ENCODE results near the gene PWWP2B.
A peak's percentile ranks its signal among the peaks of the same experiment; 100 is the strongest.

Gene PWWP2B

DNA sequence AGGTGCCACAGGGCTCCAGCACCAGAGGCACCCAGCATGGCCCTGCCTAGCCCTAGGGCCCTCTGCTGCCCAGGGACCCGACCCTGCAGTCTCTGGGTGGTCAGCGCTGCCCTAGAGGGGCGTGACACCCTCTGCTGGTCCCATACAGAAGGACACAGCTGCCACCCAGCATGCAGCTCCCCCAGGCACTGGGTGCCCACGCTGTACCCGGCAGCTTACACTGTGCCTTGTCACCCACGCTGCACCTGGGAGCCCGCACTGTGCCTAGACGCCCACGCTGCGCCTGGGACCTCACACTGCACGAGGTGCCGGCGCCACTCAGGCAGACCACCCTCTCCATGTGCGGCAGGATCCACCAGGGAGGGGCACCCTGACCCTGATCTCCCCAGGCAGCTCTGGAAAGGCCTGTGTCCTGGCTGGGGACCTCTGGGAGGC is 55.2 kb downstream of the PWWP2B start:
- TF ChIP-seq EP300 (IDR thresholded peaks at IDR 0.05; ENCODE audit: borderline replicate concordance) (no peak), RAD21 (IDR thresholded peaks at IDR 0.05; ENCODE audit: low read depth) (peak; percentile 50; the same call in 1 of the 2 replicates), ZBTB7A (IDR thresholded peaks at IDR 0.05; ENCODE audit: low read depth) (0 out of 2 replicates have a peak, but pooled peaks have one; percentile 49)

DNA sequence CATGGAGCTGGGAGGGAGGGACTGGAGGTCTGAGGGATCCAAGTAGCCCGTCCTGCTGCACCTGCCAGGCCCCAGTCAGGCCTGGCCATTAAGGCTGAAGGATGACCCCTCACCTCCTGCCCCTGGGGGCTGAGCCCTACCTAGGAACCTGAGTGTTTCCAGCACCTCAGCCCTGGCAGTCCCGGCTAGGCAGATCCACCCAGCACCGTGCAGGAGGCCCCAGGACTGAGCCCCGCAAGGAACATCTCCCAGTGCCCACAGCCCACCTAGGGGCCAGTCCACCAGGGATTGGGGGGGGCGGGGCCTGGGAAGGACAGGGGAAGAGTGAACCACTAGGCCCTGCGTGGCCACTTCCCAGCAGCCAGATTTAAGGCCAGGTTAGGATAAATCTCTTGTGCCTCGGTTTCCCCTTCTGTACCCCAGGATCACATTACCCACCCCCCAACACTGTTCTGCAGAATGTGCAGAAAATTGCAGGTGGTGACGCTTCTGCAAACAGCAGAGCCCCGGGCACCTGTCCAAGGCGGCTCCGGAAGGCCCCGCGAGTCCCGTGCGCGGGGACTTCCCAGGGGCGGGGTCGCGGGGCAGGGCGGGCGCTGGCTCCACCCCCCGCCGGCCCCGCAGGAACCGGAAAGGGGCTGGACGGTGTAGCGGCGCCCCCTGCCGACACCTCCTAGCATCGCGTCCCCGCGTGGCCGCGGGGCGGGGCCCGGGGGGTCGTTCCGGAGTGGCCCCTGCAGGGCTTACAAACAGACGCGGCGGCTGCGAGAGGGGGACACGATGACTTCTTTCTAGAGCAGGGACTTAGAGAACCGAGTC is 55.9 kb downstream of the PWWP2B start:
- no peak for TF ChIP-seq TCF12 (IDR thresholded peaks at IDR 0.05; ENCODE audit: low read depth)
- peak; percentile 100 for TF ChIP-seq ZBTB7A (IDR thresholded peaks at IDR 0.05; ENCODE audit: low read depth)
- no peak for TF ChIP-seq FOXM1 (IDR thresholded peaks at IDR 0.05; ENCODE audit: borderline replicate concordance, low read depth)
- no peak for TF ChIP-seq EGR1 (IDR thresholded peaks at IDR 0.05)
- no peak for TF ChIP-seq REST (IDR thresholded peaks at IDR 0.05; ENCODE audit: low read depth)
- TF ChIP-seq NFIC (IDR thresholded peaks at IDR 0.05) = peak; percentile 75
- TF ChIP-seq TEAD4 (IDR thresholded peaks at IDR 0.05) = no peak
- TF ChIP-seq RAD21 (IDR thresholded peaks at IDR 0.05; ENCODE audit: low read depth) = peak; percentile 94
- no peak; the same call in 1 of the 2 replicates for TF ChIP-seq EP300 (IDR thresholded peaks at IDR 0.05; ENCODE audit: borderline replicate concordance)
- TF ChIP-seq, protein P1, sequence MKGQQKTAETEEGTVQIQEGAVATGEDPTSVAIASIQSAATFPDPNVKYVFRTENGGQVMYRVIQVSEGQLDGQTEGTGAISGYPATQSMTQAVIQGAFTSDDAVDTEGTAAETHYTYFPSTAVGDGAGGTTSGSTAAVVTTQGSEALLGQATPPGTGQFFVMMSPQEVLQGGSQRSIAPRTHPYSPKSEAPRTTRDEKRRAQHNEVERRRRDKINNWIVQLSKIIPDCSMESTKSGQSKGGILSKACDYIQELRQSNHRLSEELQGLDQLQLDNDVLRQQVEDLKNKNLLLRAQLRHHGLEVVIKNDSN (IDR thresholded peaks at IDR 0.05) = no peak
- no peak for TF ChIP-seq YY1 (IDR thresholded peaks at IDR 0.05; ENCODE audit: low read depth)
- TF ChIP-seq CREB1 (IDR thresholded peaks at IDR 0.05; ENCODE audit: low read depth) = no peak
- TF ChIP-seq CEBPB (IDR thresholded peaks at IDR 0.05) = no peak
- no peak for TF ChIP-seq TAF1 (IDR thresholded peaks at IDR 0.05; ENCODE audit: low read depth)
- peak; percentile 53 for TF ChIP-seq MAX (IDR thresholded peaks at IDR 0.05)

DNA sequence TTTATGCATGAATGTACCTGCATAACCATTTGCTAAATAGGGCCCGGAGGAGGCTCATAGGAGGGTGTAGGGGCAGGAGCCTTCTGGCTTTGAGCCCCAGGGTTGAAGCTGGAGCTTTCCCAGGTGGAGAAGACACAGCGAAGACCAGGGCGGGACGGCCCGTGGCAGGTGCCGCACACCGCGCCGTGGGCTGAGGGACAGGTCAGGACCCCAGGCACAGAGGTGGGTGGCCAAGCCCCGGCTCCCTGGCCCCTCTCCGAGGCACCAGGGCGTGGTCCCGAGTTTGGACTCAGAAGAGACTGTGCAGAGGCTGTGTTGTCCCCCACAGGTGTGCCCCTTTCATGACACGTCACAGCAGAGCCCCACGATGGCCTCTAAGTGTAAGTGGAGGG is 56.5 kb downstream of the PWWP2B start:
- TF ChIP-seq TCF12 (IDR thresholded peaks at IDR 0.05; ENCODE audit: low read depth) (no peak), FOXM1 (IDR thresholded peaks at IDR 0.05; ENCODE audit: borderline replicate concordance, low read depth) (no peak)

DNA sequence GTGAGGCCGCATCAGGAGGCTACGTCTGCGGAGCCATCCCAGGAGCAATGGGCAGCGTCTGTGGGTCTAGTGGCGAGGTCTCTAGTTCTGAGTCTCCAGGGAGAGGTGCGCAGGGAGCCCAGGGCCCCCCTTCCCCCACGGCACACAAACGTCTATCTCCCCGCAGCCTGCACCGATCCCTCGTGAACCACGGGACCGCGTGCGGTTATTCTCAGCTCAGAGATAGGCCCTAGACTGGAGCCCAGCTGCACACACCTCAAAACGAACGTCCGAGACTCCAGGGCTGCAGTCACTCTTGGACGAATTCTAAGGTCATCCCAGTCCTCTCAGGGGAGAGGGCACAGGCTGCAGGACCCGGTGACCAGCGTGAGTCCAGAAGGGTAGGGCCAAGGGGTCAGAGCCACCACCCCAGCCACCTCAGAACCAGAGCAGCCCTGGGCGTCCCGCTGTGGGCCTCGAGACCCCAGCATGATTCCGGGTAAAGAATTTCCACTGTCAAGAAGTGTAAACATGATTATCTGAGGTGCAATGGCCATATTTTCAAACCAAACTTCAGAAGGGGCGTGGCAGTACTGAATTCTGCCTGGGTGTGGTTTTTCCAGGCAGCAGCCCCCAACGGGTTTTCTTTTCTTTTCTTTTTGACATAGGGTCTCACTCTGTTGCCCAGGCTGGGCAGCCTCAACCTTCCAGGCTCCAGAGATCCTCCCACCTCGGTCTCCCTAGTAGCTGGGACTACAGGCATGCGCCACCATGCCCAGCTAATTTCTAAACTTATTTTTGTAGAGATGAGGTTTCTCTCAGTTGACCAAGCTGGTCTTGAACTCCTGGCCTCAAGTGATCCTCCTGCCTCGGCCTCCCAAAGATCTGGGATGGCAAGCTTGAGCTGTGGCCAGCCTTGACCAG is 57.5 kb downstream of the PWWP2B start:
- TF ChIP-seq TEAD4 (IDR thresholded peaks at IDR 0.05) (no peak), EGR1 (IDR thresholded peaks at IDR 0.05) (no peak), ZBTB7A (IDR thresholded peaks at IDR 0.05; ENCODE audit: low read depth) (no peak), MAX (IDR thresholded peaks at IDR 0.05) (no peak), EP300 (IDR thresholded peaks at IDR 0.05; ENCODE audit: borderline replicate concordance) (no peak), CEBPB (IDR thresholded peaks at IDR 0.05) (no peak), YY1 (IDR thresholded peaks at IDR 0.05; ENCODE audit: low read depth) (no peak), NFIC (IDR thresholded peaks at IDR 0.05) (no peak), TAF1 (IDR thresholded peaks at IDR 0.05; ENCODE audit: low read depth) (no peak), REST (IDR thresholded peaks at IDR 0.05; ENCODE audit: low read depth) (no peak)
- TF ChIP-seq, protein P1 (IDR thresholded peaks at IDR 0.05) = no peak

DNA sequence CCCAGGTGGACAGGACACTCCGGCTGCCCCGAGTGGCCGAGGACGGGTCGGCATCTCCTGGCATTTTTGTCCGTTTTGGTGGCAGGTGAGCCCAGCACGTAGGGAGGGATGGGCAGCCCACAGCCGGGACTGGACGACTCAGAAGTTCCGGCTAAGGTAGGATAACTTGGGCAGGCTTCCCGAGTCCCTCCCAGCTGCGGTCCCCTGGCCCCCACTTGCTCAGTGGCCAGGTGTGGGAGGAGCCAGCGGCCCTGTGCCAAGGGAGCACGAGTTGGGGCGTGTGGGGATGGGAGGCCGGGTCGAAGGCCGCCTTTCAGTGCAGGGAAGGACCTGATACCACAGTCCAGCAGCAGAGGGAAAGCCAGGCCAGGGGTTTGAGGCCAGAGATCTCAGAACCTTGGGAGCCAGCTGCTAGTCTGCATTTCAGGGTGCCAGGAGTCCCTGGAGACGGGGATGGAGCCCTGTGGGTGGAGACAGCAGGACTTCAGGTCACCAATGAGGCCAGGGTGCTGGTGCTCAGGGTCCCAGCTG is 58.5 kb downstream of the PWWP2B start:
- TF ChIP-seq EP300 (IDR thresholded peaks at IDR 0.05; ENCODE audit: borderline replicate concordance) = no peak
- no peak for TF ChIP-seq REST (IDR thresholded peaks at IDR 0.05; ENCODE audit: low read depth)
- TF ChIP-seq NFIC (IDR thresholded peaks at IDR 0.05) = no peak
- no peak for TF ChIP-seq TAF1 (IDR thresholded peaks at IDR 0.05; ENCODE audit: low read depth)
- no peak for TF ChIP-seq TCF12 (IDR thresholded peaks at IDR 0.05; ENCODE audit: low read depth)
- no peak for TF ChIP-seq EGR1 (IDR thresholded peaks at IDR 0.05)
- no peak for TF ChIP-seq CEBPB (IDR thresholded peaks at IDR 0.05)
- TF ChIP-seq CREB1 (IDR thresholded peaks at IDR 0.05; ENCODE audit: low read depth) = no peak
- no peak for TF ChIP-seq FOXM1 (IDR thresholded peaks at IDR 0.05; ENCODE audit: borderline replicate concordance, low read depth)
- no peak for TF ChIP-seq MAX (IDR thresholded peaks at IDR 0.05)
- TF ChIP-seq, protein P1 (IDR thresholded peaks at IDR 0.05) = no peak
- no peak for TF ChIP-seq YY1 (IDR thresholded peaks at IDR 0.05; ENCODE audit: low read depth)
- TF ChIP-seq TEAD4 (IDR thresholded peaks at IDR 0.05) = no peak
- no peak for TF ChIP-seq ZBTB7A (IDR thresholded peaks at IDR 0.05; ENCODE audit: low read depth)
- TF ChIP-seq RAD21 (IDR thresholded peaks at IDR 0.05; ENCODE audit: low read depth) = no peak

Measured in Ishikawa (cell line).